HG03139 (cell line): ENCODE results near the gene PRKAG1.

Source experiments
- ATAC-seq: cut with Tn5 transposase; IDR thresholded peaks from one replicate; pipeline ENCODE4 v1.9.1; 2021; ENCODE audit not compliant: unreplicated experiment

Gene PRKAG1

DNA sequence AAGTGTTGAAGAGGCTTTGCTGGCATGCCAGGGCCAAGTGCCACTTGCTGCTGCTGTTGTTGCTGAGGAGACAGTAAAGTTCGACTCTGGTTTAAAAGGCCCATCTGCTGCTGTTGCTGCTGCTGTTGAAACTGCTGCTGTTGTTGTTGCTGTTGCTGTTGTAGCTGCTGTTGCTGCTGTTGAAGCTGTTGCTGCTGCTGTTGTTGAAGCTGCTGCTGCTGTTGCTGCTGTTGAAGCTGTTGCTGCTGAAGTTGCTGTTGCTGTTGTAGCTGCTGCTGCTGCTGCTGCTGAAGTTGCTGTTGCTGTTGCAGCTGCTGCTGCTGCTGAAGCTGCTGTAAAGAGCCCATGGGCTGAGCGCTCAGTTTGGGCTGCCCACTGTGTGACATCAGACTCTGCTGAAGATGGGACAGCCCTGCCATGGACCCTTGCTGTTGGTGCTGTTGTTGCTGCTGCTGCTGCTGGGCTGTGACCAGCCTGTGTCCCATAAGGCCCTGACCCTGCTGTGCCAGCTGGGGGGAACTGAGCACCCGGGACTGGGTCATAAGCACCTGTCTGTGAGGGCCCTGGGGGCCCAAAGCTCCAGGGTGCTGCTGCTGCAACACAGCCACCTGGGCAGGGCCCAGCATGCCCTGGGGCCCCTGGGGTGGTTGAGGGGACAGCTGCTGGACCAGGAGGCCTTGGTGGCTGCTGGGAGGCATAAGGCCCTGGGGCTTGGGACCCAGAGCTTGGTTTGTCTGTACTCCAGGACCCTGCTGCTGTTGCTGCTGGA, 14.3 kb upstream of the PRKAG1 start:
- no peak for ATAC-seq

DNA sequence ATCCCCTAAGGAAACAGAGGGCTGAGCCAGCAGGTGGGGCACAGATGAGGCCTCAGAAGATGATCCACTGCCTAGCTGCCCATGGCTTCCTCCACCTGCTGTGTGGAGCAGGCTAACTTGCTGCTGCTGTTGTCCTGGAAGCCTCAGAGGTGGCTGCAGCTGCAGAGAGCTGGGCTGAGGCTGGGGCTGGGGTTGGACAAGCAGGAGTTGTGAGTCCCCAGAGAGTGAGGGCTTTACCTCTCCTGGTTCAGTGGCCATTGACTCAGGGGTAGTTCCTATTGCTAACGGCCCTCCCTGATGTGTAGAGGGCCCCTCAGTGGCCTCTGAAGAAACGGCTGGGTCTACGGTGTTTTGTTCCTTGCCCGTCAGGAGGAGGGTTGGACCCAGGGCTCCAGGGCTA, 13.7 kb upstream of the PRKAG1 start:
- no peak for ATAC-seq

DNA sequence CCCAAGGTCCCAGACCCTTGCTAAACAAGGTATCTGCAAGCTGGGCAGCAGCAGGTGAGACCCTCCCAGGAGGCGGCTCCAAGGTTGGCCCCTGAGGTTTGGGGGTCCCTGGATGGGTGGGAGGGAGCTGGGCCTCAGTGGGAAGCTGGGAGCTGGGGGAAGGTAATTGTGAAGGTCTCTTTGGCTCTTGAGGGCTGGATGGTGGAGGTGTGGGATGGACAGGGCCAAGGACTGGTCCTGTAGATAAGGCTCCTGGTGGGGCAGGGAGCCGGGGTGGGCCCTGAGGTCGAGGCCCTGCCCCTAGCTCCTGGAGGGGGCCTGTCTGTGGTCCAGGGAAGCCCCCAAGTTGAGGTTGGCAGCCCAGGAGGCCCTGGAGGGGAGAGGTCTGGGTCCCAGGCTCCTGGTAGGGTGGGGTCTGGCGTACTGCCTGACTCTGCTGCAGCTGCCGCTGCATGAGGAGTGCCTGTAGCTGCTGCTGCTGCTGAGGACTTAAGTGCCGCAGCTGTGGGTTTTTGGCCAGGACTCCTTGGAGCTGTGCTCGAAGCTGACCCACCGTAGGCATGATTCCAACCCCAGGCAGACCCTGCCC, 13.1 kb upstream of the PRKAG1 start:
- no peak for ATAC-seq

DNA sequence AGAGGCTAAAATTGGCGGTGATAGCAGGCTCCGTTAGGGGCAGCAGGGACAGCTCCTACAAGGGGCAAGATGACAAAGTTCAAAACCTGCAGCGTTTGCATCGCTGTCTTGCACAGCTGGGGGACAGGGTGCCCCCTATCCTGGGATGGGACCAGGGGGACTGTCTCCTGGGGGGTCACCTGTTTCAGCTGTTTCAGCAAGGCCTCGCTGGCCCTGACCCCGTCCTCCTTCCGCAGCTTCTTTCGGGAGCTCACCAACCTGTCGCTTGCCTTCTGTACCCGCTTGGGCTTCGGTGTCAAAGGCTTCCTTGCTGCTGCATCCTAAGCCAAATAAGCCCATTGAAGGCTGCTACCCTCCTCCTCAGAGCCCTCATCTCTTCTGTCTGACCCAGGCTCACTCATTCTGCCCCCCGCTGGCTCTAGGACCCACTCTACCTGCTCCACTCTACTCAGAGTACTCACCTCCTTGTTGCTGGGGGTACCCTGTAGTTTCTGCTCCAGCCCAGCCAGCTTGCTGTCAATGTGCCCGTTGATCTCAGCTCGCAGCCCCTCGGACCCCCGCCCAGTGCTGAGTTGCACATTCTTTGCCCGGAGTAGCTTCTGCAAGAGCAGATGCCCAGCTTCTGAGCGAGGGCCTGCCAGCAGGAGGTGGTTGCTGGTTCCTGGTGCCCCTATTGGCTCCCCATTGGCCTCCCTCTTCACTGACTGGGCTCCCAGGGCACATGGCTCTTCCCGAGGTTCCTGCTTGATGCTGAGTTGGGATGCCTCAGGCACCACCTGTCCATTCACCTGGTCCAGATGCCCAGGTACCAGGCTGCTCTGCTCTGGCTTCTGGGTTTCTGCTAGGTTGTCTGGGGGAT, 12.4 kb upstream of the PRKAG1 start:
- no peak for ATAC-seq

DNA sequence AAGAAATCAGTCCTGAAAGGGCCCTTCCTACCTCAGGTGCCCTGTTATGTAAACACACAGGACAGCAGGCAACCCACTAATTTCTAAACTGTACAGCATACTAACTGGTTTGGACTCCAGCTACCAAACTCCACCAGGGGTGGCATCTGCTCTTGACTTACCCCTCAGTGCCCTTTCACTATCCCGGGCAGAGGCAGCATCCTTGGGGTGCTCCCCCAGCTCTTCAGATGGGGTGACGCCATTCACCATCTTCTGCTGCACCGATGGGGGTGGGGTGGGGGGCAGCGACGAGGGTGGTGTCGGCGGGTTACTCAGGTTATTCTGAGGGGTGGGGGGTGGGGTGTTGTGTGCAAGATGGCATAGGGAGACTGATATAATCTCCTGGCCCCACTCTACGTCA, 11.5 kb upstream of the PRKAG1 start:
- no peak for ATAC-seq

DNA sequence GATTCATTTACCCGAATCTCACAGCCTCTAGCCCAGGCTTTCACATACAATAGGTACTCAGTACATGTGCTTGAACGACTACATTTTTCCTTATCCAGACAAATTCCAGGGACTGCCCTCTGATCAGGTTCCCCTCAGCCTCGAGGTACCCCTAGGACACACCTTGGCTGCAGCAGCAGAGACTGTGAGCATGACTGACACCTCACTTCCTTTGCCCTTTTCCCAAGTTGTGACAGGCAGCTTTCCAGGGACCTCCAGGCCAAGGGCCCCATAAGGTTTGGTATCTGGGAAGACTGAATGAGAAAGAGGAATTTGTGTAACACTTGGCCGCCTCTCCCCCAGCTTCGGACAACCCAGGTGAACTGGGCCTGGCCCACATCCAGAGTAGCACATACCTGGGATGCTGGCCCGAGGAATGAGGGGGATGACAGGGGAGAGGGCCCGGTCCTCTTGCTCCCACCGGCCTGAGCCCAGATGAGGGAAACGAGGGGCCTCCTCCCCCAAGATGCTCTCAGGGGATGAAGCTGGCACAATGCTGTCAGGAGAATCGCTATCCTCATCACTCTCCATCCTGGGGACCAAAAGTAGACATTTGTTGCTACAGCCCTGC, 10.2 kb upstream of the PRKAG1 start:
- ATAC-seq = no peak

DNA sequence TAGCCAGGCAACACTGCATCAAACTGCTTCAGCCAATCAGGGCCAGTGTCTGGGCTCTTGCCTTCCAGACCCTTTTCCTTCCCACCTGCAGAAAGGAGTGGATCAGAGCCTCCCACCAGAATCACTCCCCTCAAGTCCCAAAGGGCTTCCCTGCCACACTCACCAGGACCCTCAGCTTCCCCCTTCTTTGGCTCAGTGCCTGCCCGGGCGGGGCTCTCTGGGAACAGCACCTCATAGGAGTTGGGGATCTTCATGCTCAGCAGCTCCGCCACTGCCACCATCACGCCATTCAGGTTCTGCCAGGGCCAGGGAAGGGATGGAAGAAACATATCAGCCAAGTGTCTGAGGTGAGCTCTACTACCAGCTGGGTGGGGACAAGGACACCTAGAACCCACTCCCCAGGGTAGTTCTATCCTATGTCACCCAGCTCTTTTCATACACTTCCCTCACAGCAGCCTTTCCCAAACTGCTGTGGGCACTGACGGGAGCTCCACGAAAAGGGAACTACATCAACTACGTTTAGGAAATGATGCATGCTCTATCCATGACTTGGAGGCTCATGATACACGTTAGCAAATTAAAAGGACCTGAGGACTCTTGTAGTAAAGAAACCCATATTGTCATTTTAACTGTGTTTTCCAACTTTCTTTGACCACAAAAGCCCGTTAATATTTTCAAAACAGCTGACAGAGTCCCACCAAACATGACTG, 9.4 kb upstream of the PRKAG1 start:
- no peak for ATAC-seq

DNA sequence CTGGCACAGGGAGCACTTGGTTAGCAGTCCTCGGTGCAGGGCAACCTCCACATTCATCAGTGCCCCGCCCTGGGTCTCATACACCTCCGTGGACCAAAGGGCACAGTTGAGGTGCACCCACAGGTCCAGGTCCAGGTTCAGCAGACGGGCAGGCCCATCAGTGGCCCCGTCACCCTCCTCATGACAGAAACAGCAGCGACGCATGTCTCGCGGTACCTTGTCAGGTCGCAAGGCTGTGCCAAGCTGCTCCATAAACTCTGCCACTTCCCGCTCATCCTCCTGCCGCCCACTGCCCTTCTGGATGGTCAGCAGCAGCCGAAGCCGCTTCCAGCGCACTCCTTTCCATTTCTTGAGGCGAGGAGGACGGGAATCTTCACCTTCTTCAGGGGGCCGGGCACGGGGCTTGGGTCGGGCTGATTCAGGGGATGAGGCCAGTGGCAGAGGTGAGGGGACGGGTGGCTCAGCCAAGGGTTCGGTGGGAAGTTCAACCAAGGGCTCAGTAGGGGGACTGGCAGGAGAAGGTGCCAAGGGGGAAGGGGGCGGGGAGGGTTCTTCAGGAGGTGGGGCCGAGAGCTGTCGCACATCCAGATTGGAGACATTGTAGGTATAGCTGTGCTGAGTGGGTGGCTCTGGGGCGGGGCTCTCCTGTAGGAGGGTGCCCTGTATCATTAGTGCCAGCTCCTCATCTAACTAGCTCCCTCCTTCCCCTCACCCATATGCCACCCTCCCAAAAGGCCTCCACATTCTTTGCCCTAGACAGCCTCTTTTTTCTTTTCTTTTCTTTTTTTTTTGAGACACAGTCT, 8.3 kb upstream of the PRKAG1 start:
- no peak for ATAC-seq

DNA sequence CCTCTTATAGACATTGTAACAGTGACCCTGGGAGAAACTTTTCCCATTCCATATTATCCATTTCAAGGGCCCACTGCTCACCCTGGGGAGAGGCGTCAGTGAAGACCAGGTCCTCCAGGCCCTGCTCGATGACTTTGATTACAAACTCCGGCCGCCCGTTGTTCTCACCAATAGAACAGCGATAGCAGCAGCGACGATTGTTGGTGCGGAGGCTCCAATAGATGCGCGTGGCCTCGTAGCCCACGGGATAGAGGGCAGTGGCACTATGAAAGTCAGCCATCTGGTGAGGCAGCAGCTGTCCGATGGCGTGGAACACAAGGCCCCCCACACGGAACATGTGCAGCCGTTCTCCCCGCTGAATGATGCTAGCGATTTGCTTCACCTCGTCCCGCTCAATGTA, 7.5 kb upstream of the PRKAG1 start:
- no peak for ATAC-seq

DNA sequence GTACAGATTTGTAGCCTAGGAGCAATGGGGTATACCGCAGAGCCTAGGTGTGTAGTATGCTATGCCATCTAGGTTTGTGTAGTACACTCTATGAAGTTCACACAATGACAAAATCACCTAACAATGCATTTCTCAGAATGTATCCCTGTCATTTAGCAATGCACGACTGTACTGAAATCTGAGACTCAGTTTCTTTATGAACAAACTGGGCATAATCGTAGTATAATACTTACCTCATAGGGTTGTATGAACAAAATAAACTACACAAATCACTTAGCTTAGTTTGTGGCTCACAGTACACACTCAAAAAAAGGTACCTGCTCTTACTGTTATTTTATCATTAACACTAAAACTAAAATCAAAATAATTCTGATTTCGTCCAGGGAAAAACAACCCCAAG, 6.9 kb upstream of the PRKAG1 start:
- ATAC-seq = no peak

DNA sequence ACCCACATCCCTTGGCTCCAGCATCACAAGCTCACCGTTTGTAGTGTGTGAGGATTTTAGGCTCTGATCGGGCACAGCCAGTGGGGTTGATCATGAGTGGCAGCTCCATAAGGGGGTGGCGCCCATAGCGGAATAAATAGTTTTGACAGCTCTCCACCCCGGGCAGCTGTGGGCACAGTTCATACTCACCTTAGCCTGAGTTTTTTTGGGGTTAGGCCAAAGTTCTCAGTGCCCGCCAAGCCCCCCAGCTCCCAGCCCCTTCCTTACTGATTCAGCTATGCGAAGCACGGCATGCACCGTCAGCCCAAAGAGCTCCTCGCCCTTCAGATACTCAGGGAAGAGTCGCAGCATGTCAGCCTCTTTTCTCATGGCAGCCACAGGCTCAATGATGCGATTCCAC, 6.0 kb upstream of the PRKAG1 start:
- ATAC-seq = no peak

DNA sequence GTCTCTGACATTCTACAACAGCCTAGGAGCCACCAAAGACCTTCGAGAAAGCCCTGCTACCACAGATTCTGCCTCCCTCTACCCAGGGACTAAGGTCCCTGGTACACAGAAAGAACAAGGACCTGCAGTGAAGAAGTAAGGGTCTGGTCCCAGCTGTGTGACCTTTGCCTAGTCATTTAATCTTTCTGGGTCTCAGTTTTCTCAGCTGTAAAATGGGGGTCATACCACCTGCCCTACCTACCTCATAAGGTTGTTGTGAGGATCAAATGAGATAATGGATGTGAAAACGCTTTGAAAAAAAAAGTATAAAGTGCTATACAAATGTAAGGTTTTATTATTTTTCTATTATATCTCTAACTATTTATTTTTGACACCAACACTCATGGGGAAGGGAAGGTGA, 5.2 kb upstream of the PRKAG1 start:
- ATAC-seq = no peak

DNA sequence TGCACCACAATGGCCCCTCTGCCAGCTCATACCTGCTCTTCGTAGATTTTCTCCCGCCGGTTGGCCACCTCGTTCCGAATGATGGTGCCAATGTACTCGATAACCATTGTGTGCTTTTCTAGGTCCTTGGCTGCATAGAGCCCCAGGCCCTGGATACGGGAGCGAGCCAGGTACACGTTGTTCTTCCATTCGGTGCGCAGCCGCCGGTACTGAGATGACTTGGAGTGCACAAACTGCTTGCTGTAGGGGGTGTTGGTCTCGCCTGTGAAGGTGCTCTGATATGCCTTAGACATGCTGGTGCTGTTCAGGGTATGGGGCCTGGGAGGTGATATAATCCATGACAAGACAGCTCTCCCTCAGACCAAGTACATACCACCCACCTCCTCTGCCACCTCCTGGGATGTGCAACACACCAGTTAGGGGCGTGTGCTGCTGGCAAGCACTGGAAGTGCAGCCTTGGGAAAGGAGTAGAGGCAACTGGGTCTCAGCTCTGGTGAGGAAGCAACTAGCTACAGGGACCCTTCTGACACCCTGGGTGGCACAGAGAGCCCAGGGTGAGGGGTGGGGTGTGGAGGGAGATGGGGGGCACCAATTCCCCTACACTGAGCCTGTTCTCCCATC, 4.1 kb upstream of the PRKAG1 start:
- no peak for ATAC-seq

DNA sequence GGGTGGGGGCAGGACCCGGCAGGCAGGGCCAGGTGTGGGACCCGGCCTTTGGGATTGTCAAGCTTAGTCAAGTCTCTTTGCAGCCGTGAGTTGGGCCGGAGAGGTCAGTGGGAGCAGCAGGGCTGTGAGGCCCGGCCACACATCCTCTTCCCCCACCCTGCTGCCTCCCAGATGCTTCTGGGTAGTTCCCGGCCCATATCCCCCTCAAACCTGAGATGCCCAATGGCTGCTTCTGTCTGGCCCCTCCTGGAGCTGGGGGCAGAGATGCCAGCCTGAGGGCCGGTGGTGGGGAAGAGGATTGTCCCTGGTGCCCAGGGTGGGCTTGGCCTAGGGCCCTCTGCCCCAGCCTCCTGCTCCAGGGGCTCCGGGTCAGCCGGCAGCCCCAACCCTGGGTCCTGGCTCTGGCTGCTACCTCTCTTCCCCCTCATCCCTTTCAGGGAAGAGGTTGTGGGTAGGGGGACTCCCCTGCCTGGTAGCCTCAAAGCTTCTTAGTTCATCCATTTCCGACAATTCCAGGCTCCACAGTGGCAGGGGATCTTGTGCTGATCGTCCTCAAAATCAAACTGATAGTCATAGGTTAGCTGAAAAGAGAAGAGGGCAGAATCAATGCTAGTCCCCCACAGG, 2.8 kb upstream of the PRKAG1 start:
- no peak for ATAC-seq

DNA sequence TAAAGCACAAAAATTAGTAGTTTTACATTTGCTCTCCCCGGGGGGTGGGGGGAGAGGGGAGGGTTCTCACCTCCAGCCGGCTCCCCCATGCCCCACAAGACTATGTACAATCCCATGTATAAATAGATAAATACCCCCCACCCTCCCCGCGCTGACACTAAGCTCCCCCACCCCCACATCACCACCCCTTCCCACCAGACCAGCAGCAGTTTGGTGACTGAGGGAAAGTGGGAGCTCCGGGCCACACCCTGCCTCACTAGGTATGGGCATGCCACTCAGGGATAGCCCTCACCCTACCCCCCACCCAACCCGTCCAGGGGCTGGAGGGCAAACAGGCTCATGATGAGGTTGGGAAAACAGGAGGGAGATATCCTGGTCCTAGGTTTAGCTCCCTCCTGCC, 1.9 kb upstream of the PRKAG1 start:
- no peak for ATAC-seq

DNA sequence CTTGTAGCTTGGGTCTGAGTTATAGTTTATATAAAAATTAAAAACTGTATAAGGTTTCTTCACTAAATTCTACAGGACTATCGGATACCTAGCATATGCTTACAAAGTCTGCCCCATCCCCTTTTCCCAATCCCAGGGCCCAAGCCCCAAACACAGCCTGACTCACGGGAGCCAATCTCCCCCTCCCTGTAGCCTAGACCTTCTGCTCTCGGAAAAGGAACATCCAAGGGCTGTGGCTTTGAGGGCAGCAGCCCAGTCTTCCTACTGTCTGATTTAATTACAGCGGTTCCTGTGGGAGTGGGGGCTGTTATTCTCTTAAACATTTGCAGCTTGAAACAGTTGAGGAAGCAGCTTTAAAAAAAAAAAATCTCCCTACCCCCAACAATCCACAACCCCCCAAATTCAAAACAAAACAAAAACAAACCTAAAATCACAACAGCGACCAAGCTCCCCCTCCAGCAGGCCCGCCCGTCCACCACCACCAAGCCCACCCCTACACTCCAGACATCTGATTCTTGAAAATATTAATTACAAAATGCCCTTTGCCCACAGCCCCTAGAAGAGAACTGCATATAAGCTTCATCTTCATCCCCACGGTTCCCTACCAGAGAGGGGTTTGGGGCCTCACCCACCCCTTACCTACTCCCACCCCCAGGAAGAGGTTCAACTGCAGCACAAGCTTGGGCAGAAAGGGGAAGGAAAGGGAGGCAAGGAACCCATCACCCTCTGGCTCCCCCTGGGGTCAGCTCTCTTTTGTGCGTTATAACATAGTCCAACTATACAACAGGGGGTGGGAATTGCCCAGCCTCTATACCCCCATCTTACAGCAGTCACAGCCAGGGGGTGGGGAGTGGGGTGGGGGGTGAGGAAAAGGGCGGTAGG, 1.1 kb upstream of the PRKAG1 start:
- ATAC-seq = no peak

DNA sequence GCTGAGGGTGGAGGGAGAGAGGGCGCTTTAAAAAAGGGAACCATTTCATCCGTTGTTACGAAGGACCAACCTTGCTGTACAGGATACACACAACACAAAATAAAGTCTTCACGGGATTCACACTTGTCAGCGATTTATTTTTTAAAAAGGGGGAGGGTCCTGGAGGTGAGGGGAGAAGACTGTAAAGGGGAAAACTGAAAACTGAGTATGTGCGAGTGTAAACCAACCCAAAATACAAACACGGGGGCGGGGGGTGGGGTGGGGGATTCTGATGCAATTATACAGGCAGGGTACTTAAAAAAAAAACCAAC, 499 bp upstream of the PRKAG1 start:
- peak; percentile 16 for ATAC-seq

DNA sequence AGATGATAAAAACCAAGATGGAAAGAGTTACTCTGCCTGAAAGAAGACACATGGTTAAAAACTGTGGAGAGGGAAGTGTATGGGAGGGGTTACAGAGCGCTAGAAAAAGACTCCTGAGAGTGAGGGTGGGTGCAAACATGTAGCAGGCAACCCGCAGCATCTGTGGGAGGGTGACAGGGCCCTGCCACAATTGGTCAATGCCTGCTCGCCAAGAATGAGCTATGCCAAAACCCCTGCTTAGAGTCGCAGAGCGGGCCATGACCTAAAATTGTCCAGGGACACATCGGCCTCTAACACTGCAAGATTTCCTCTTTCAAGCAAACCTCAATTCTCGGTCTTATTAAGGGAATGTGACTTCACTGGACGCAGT, 700 bp downstream of the PRKAG1 start:
- peak; percentile 4 for ATAC-seq

DNA sequence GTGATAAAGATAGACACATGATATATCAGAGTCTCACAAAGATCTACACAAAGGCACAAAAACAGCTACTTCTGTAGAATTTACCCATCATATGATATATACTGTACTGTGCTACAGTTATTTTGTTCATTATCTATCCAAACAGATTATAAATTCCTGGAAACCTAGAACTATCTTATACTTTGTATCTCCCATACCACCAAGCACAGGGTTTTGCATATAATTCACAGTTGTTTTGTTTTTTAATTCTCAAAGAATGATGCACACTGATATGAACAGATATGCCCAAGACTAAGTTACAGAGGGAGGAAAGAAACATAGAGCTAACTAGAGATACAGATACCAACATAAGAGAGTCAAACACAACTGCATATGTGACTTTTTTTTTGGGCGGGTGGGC, 3.4 kb downstream of the PRKAG1 start:
- no peak for ATAC-seq
